Measurements from ENCODE around the gene SBF2. TPM values are rescaled to one million over a fixed set of nuclear protein-coding genes. Genes with fewer than 3 reads are reported as not detected.

Gene SBF2
- total RNA-seq, 4 donors from 2014 or later = 42.3 to 106 (median 45.3) TPM

GRCh38 chr11:9804419-9804902 is 489.6 kb downstream of the SBF2 start:
- peaks cover 27% of the 10 kb centered on the region for H3K4me1 ChIP-seq
- 78% methylated on average over 2 of the region's 2 CpGs for WGBS
- H3K9me3 ChIP-seq = no peaks in the 10 kb centered on the region
- TF ChIP-seq EP300 (IDR thresholded peaks at IDR 0.05) = no peak
- TF ChIP-seq POLR2AphosphoS5 (IDR thresholded peaks at IDR 0.05) = no peak
- TF ChIP-seq CTCF (IDR thresholded peaks at IDR 0.05) = no peak
- no peak for TF ChIP-seq POLR2A (IDR thresholded peaks at IDR 0.05)
- H3K27ac ChIP-seq = no peak overlapping the region
- H3K27me3 ChIP-seq = no peaks in the 10 kb centered on the region
- H3K36me3 ChIP-seq = peaks cover 21% of the 10 kb centered on the region
- DNase-seq (ENCODE audit: low spot score in 2 of 2) = no peak
- H3K4me3 ChIP-seq = no peak overlapping the region

GRCh38 chr11:9803685-9804418 is 490.2 kb downstream of the SBF2 start:
- H3K27me3 ChIP-seq = no peaks in the 10 kb centered on the region
- 42% methylated on average over 5 of the region's 5 CpGs for WGBS
- H3K9me3 ChIP-seq = no peaks in the 10 kb centered on the region
- no peak for TF ChIP-seq CTCF (IDR thresholded peaks at IDR 0.05)
- no peak for TF ChIP-seq EP300 (IDR thresholded peaks at IDR 0.05)
- no peak for TF ChIP-seq POLR2A (IDR thresholded peaks at IDR 0.05)
- TF ChIP-seq POLR2AphosphoS5 (IDR thresholded peaks at IDR 0.05) = no peak
- peaks cover 21% of the 10 kb centered on the region for H3K36me3 ChIP-seq
- peak overlapping the region; percentile 57 for H3K27ac ChIP-seq
- no peak overlapping the region for H3K4me3 ChIP-seq
- DNase-seq (ENCODE audit: low spot score in 2 of 2) = no peak
- peaks cover 27% of the 10 kb centered on the region for H3K4me1 ChIP-seq

GRCh38 chr11:9802291-9802861 is 491.6 kb downstream of the SBF2 start:
- Histone ChIP-seq H3K4me3 (no peak overlapping the region), H3K27me3 (no peaks in the 10 kb centered on the region), H3K4me1 (peaks cover 27% of the 10 kb centered on the region), H3K27ac (peak overlapping the region; percentile 57), H3K9me3 (no peaks in the 10 kb centered on the region), H3K36me3 (peaks cover 6% of the 10 kb centered on the region)
- 35% methylated on average over 3 of the region's 3 CpGs for WGBS
- TF ChIP-seq CTCF (IDR thresholded peaks at IDR 0.05) = no peak
- peak in 1 of 3 donors; percentile 77 for TF ChIP-seq POLR2AphosphoS5 (IDR thresholded peaks at IDR 0.05)
- no peak for DNase-seq (ENCODE audit: low spot score in 2 of 2)

GRCh38 chr11:9799886-9800285 is 494.1 kb downstream of the SBF2 start:
- Histone ChIP-seq H3K4me3 (no peak overlapping the region), H3K27ac (no peak overlapping the region), H3K4me1 (peaks cover 27% of the 10 kb centered on the region), H3K9me3 (no peaks in the 10 kb centered on the region), H3K36me3 (no peaks in the 10 kb centered on the region), H3K27me3 (no peaks in the 10 kb centered on the region)
- no peak for DNase-seq (ENCODE audit: low spot score in 2 of 2)
- 78% methylated on average over 3 of the region's 3 CpGs for WGBS
- no peak for TF ChIP-seq POLR2A (IDR thresholded peaks at IDR 0.05)
- no peak for TF ChIP-seq CTCF (IDR thresholded peaks at IDR 0.05)
- TF ChIP-seq POLR2AphosphoS5 (IDR thresholded peaks at IDR 0.05) = no peak
- no peak for TF ChIP-seq EP300 (IDR thresholded peaks at IDR 0.05)

- no peaks in the 10 kb centered on the region for H3K36me3 ChIP-seq
- WGBS = 90% methylated on average over 4 of the region's 4 CpGs
- H3K9me3 ChIP-seq = no peaks in the 10 kb centered on the region
- H3K4me3 ChIP-seq = no peak overlapping the region
- no peak for DNase-seq (ENCODE audit: low spot score in 2 of 2)
- no peak for TF ChIP-seq POLR2A (IDR thresholded peaks at IDR 0.05)
- no peak for TF ChIP-seq POLR2AphosphoS5 (IDR thresholded peaks at IDR 0.05)
- TF ChIP-seq CTCF (IDR thresholded peaks at IDR 0.05) = no peak
- TF ChIP-seq EP300 (IDR thresholded peaks at IDR 0.05) = no peak
- no peaks in the 10 kb centered on the region for H3K27me3 ChIP-seq
- H3K4me1 ChIP-seq = peaks cover 10% of the 10 kb centered on the region
- H3K27ac ChIP-seq = no peak overlapping the region
Measured at GRCh38 chr11:9797300-9797699, 496.7 kb downstream of the SBF2 start.
